Psoas muscle (tissue), 8 donors: ENCODE measurements around the gene LSM14A. TPM values are rescaled to one million over a fixed set of nuclear protein-coding genes. Genes with fewer than 3 reads are reported as not detected.
"Not testable (repeated sequence)": the region's sequence is repeated elsewhere in the genome, so short reads cannot be mapped to it uniquely, and the experiment has no call there.

Experiments
- ATAC-seq, 4 donors: fragments of 200-7000 bp; cut with Tn5 transposase; one replicate each; pipeline ENCODE4 v1.9.1; 2020; ENCODE audit warnings: moderate library complexity in 3 of 4, mild to moderate bottlenecking in 2 of 4
- DNase-seq, 2 donors: peaks; one replicate each; pipeline ENCODE4 v3.0.0-alpha.2; 2020
- H3K27ac ChIP-seq: fragments of 200-600 bp; one replicate; pipeline ENCODE4 v1.8.0; 2022
- H3K27me3 ChIP-seq, 3 donors: fragments of 200-600 bp in 1 of 3; one replicate each; pipeline versions ENCODE4 v1.6.1 to v1.8.0; 2013 to 2022; ENCODE audit warnings: low read length in 2 of 3, mild to moderate bottlenecking in 2 of 3, moderate library complexity in 1 of 3; ENCODE audit not compliant: insufficient read depth in 3 of 3
- H3K36me3 ChIP-seq, 2 donors: fragments of 200-600 bp in 1 of 2; one replicate each; pipeline versions ENCODE4 v1.6.1 to v1.8.0; 2013 to 2022; ENCODE audit warnings: low read depth in 1 of 2, mild to moderate bottlenecking in 1 of 2, moderate library complexity in 1 of 2; ENCODE audit not compliant: insufficient read depth in 1 of 2
- H3K4me1 ChIP-seq: fragments of 200-600 bp; one replicate; pipeline ENCODE4 v1.8.0; 2022
- H3K4me3 ChIP-seq: fragments of 200-600 bp; one replicate; pipeline ENCODE4 v1.8.0; 2022; ENCODE audit warnings: mild to moderate bottlenecking
- H3K9me3 ChIP-seq: fragments of 200-600 bp; one replicate; pipeline ENCODE4 v1.8.0; 2022
- CTCF ChIP-seq: fragments of 200-600 bp; IDR thresholded peaks from one replicate; pipeline ENCODE4 v1.8.0; 2022; ENCODE audit warnings: antibody characterized with exemption
- WGBS, 3 donors: extraction: QIAGEN DNeasy Blood & Tissue Kit; methylation state at CpG; one replicate each; pipeline versions ENCODE4 v1.1.6 to v1.1.7; 2013; 5-methylcytosine and 5-hydroxymethylcytosine counted together
- intact Hi-C, 2 donors: fragments of 100-400 bp; cut with DNase I; formaldehyde crosslinking; loops; one replicate each; pipeline versions ENCODE4 v1.11.0 to v1.14.2; 2022
- polyA plus RNA-seq, 3 donors: library from polyadenylated mRNA; stranded (reverse); fragments of 200-250 nt; gene quantifications; one replicate each; pipeline ENCODE4 v1.2.3, GENCODE V29; 2013
- total RNA-seq, 4 donors: library from RNA; stranded (reverse); fragmentation: NEBNext Ultra II Directional in 2 of 4; extraction: Animal tissue kit (Norgen Biotek cat#: 25700) in 2 of 4; gene quantifications; one replicate each; pipeline versions ENCODE4 v1.2.1 to v1.2.4, GENCODE V29; 2021 to 2023
- donor health status: healthy with polysubstance abuse.
- donor health status: DM: no; HTN: no; CAD: no; lungs with moderate emphysema.
- donor health status: Bipolar disorder and iron deficiency.
- donor health status: healthy.
- donor health status: DM: yes; HTN: yes; CAD: no.
- donor health status: DM: no; HTN: no; CAD: no.
- donor health status: DM: no; HTN: no; CAD: no.
- donor health status: DM: yes; HTN: yes; CAD: no.

Gene LSM14A
- total and polyA plus RNA-seq, 7 donors, result 65.0 to 155 (median 87.5) TPM

- intact Hi-C loops, result no loop called here
- Histone ChIP-seq H3K27me3 (no peaks in the 10 kb centered on the region), H3K27ac (no peak overlapping the region), H3K9me3 (no peaks in the 10 kb centered on the region), H3K4me3 (no peak overlapping the region), H3K4me1 (no peaks in the 10 kb centered on the region), H3K36me3 (no peaks in the 10 kb centered on the region)
- no peak for ATAC-seq
- no peak for TF ChIP-seq CTCF
- no peak for DNase-seq
- 82 to 92% (median 82%) methylated on average over 2 of the region's 2 CpGs for WGBS, 3 donors
Observed at GRCh38 chr19:34154401-34154800, 17.9 kb upstream of the LSM14A start.

- no peak overlapping the region for H3K27ac ChIP-seq
- H3K36me3 ChIP-seq, result no peaks in the 10 kb centered on the region
- ATAC-seq, result no peak
- TF ChIP-seq CTCF, result no peak
- DNase-seq, result no peak
- 92 to 93% (median 93%) methylated on average over 5 of the region's 5 CpGs for WGBS, 3 donors
- no peaks in the 10 kb centered on the region for H3K9me3 ChIP-seq
- H3K27me3 ChIP-seq, result no peaks in the 10 kb centered on the region
- no peak overlapping the region for H3K4me3 ChIP-seq
- no peaks in the 10 kb centered on the region for H3K4me1 ChIP-seq
- intact Hi-C loops, result no loop called here
Observed at GRCh38 chr19:34155686-34156085, 16.6 kb upstream of the LSM14A start.

- H3K9me3 ChIP-seq, DNase-seq, H3K36me3 ChIP-seq, H3K27ac ChIP-seq, ATAC-seq, H3K4me3 ChIP-seq, H3K27me3 ChIP-seq, intact Hi-C loops, H3K4me1 ChIP-seq: not testable (repeated sequence)
- 86 to 89% (median 88%) methylated on average over 7 of the region's 7 CpGs for WGBS, 3 donors
Observed at GRCh38 chr19:34158966-34159365, 13.3 kb upstream of the LSM14A start.

- H3K36me3 ChIP-seq, H3K9me3 ChIP-seq, H3K27me3 ChIP-seq, H3K27ac ChIP-seq, H3K4me3 ChIP-seq, intact Hi-C loops, H3K4me1 ChIP-seq, DNase-seq, ATAC-seq: not testable (repeated sequence)
- 88 to 91% (median 89%) methylated on average over 5 of the region's 5 CpGs for WGBS, 3 donors
Observed at GRCh38 chr19:34159541-34159940, 12.8 kb upstream of the LSM14A start.

- ATAC-seq, H3K27me3 ChIP-seq, DNase-seq, H3K9me3 ChIP-seq, H3K4me3 ChIP-seq, H3K4me1 ChIP-seq, intact Hi-C loops, H3K36me3 ChIP-seq, H3K27ac ChIP-seq: not testable (repeated sequence)
- WGBS, 3 donors, result 76 to 84% (median 83%) methylated on average over 2 of the region's 2 CpGs
Observed at GRCh38 chr19:34161902-34162301, 10.4 kb upstream of the LSM14A start.

GRCh38 chr19:34165295-34165738 lies 7.0 kb upstream of the LSM14A start:
- no peaks in the 10 kb centered on the region for H3K4me1 ChIP-seq
- ATAC-seq, result no peak
- WGBS, 3 donors, result 74 to 78% (median 74%) methylated on average over 8 of the region's 8 CpGs
- TF ChIP-seq CTCF, result no peak
- no peaks in the 10 kb centered on the region for H3K36me3 ChIP-seq
- H3K27me3 ChIP-seq, result no peaks in the 10 kb centered on the region
- no peak for DNase-seq
- H3K27ac ChIP-seq, result no peak overlapping the region
- no peak overlapping the region for H3K4me3 ChIP-seq
- no peaks in the 10 kb centered on the region for H3K9me3 ChIP-seq
- intact Hi-C loops, result no loop called here

GRCh38 chr19:34169475-34170199 lies 2.7 kb upstream of the LSM14A start:
- DNase-seq, H3K27me3 ChIP-seq, H3K36me3 ChIP-seq, ATAC-seq, H3K4me3 ChIP-seq, intact Hi-C loops, H3K9me3 ChIP-seq, H3K27ac ChIP-seq: not testable (repeated sequence)
- peaks cover 18% of the 10 kb centered on the region for H3K4me1 ChIP-seq
- WGBS, 3 donors, result 96 to 98% (median 98%) methylated on average over 12 of the region's 12 CpGs
